Stomach (tissue), 9 donors: Measurements from ENCODE around the gene FGD2. TPM values are rescaled to one million over a fixed set of nuclear protein-coding genes. Genes with fewer than 3 reads are reported as not detected.

Experiments
- DNase-seq, 2 donors: peaks; one replicate each; pipeline versions ENCODE4 v3.0.0 to v3.0.0-alpha.2; 2013 to 2019
- H3K27ac ChIP-seq, 5 donors: fragments of 200-600 bp in 4 of 5; sonication (generic) in 4 of 5; one replicate each; pipeline ENCODE4 v1.5.1; 2013 to 2019; ENCODE audit warnings: mild to moderate bottlenecking in 1 of 5, moderate library complexity in 1 of 5
- H3K27me3 ChIP-seq, 3 donors: fragments of 200-600 bp; sonication (generic); one replicate each; pipeline ENCODE4 v1.5.1; 2017 to 2019; ENCODE audit warnings: mixed run types in 1 of 3
- H3K36me3 ChIP-seq, 4 donors: fragments of 200-600 bp; sonication (generic); 1 replicate in 3 of 4; 2 replicates in 1 of 4; pipeline ENCODE4 v1.5.1; 2016 to 2019
- H3K4me1 ChIP-seq, 4 donors: fragments of 200-600 bp; sonication (generic); one replicate each; pipeline ENCODE4 v1.5.1; 2016 to 2019
- H3K4me3 ChIP-seq, 4 donors: fragments of 200-600 bp; sonication (generic) in 3 of 4; one replicate each; pipeline ENCODE4 v1.5.1; 2016 to 2019; ENCODE audit warnings: mild to moderate bottlenecking in 1 of 4
- H3K9me3 ChIP-seq, 4 donors: fragments of 200-600 bp; sonication (generic); one replicate each; pipeline ENCODE4 v1.5.1; 2016 to 2019
- CTCF ChIP-seq, 7 experiments: fragments of 450-650 bp in 4 of 7; fragments of 200-600 bp in 3 of 7; sonication (generic) in 3 of 7; IDR thresholded peaks; one replicate each; pipeline ENCODE4 v1.5.1; 2016 to 2019; ENCODE audit warnings: antibody characterized with exemption in 7 of 7, control low read depth in 2 of 7, mild to moderate bottlenecking in 1 of 7
- EP300 ChIP-seq: sonication (generic); formaldehyde crosslinking; IDR thresholded peaks from one replicate; pipeline ENCODE4 v1.6.1; 2017; ENCODE audit warnings: antibody characterized with exemption
- POLR2A ChIP-seq, 4 donors: fragments of 450-650 bp; IDR thresholded peaks; one replicate each; pipeline ENCODE4 v1.6.1; 2016; ENCODE audit warnings: antibody characterized with exemption in 4 of 4, control low read depth in 2 of 4, mild to moderate bottlenecking in 1 of 4, moderate library complexity in 1 of 4
- POLR2AphosphoS5 ChIP-seq, 3 donors: sonication (generic); formaldehyde crosslinking; IDR thresholded peaks; one replicate each; pipeline ENCODE4 v1.6.1; 2016; ENCODE audit warnings: antibody characterized with exemption in 3 of 3
- WGBS, 5 donors: extraction: QIAGEN DNeasy Blood & Tissue Kit in 3 of 5; methylation state at CpG; one replicate each; pipeline versions ENCODE4 v1.1.5 to v1.1.7; 2013 to 2018; 5-methylcytosine and 5-hydroxymethylcytosine counted together
- intact Hi-C: fragments of 100-400 bp; cut with DNase I; formaldehyde crosslinking; loops from one replicate; pipeline ENCODE4 v1.15.1; 2023; ENCODE audit warnings: low total_unique reads
- polyA plus RNA-seq, 3 donors: library from polyadenylated mRNA; stranded (reverse); fragments of 200-250 nt; gene quantifications; one replicate each; pipeline ENCODE4 v1.2.3, GENCODE V29; 2013
- total RNA-seq, 5 donors: library from RNA; depleted of rRNA; stranded (reverse); fragments of >200 nt; gene quantifications; one replicate each; pipeline versions ENCODE4 v1.1.0 to v1.2.3, GENCODE V29; 2014 to 2016
- donor health status: healthy with polysubstance abuse.
- donor health status: Bipolar disorder and iron deficiency.
- donor health status: healthy.

The FGD2 gene
- total and polyA plus RNA-seq, 8 donors: 2.6 to 34.5 (median 5.3) TPM

DNA sequence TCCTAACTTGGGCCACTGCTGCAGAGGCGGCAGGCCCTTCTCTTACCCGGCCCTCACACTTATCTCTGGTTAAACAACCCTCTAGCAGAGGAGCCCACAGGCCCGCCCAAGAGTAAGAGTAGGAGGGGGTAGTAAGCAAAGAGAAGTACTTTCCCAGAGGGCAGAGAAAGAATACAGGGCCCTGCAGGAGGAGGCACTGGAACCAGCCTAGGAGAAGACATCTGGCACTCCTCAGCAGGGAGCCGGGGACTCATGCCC lies 29.5 kb upstream of the FGD2 start:
- Histone ChIP-seq H3K4me1 (peaks cover 16 to 32% (median 23%) of the 10 kb centered on the region in 4 donors), H3K27ac (no peak overlapping the region), H3K36me3 (peaks cover 76 to 96% (median 82%) of the 10 kb centered on the region in 4 donors), H3K4me3 (no peak overlapping the region), H3K9me3 (no peaks in the 10 kb centered on the region), H3K27me3 (no peaks in the 10 kb centered on the region)
- DNase-seq: no peak
- intact Hi-C loops: no loop called here
- WGBS, 5 donors: 61 to 92% (median 68%) methylated on average over 4 of the region's 4 CpGs
- TF ChIP-seq POLR2AphosphoS5 (IDR thresholded peaks at IDR 0.05) (no peak), EP300 (no peak), POLR2A (IDR thresholded peaks at IDR 0.05) (no peak), CTCF (IDR thresholded peaks at IDR 0.05) (no peak)

GRCh38 chr6:36976509-36976908 lies 28.9 kb upstream of the FGD2 start:
- no peak overlapping the region for H3K4me3 ChIP-seq

GRCh38 chr6:36976931-36977330 lies 28.5 kb upstream of the FGD2 start:
- Histone ChIP-seq H3K4me3 (no peak overlapping the region), H3K36me3 (peaks cover 67 to 94% (median 79%) of the 10 kb centered on the region in 4 donors), H3K27me3 (no peaks in the 10 kb centered on the region), H3K9me3 (no peaks in the 10 kb centered on the region), H3K4me1 (peaks cover 21 to 42% (median 31%) of the 10 kb centered on the region in 4 donors), H3K27ac (no peak overlapping the region)
- DNase-seq: no peak
- no peak for TF ChIP-seq EP300
- TF ChIP-seq POLR2AphosphoS5 (IDR thresholded peaks at IDR 0.05): no peak
- no peak for TF ChIP-seq CTCF (IDR thresholded peaks at IDR 0.05)
- TF ChIP-seq POLR2A (IDR thresholded peaks at IDR 0.05): no peak
- intact Hi-C loops: no loop called here
- WGBS, 5 donors: 93 to 96% (median 95%) methylated on average over 6 of the region's 6 CpGs

More at GRCh38 chr6:36976509-36976908, 28.9 kb upstream of the FGD2 start:
- no peak for TF ChIP-seq POLR2A (IDR thresholded peaks at IDR 0.05)
- no peak for TF ChIP-seq POLR2AphosphoS5 (IDR thresholded peaks at IDR 0.05)
- TF ChIP-seq EP300: no peak
- no peak for TF ChIP-seq CTCF (IDR thresholded peaks at IDR 0.05)
- WGBS, 5 donors: 88 to 97% (median 94%) methylated on average over 3 to 7 of the region's 7 CpGs
- intact Hi-C loops: no loop called here
- H3K27ac ChIP-seq: no peak overlapping the region
- no peaks in the 10 kb centered on the region for H3K27me3 ChIP-seq
- DNase-seq: no peak
- peaks cover 21 to 38% (median 29%) of the 10 kb centered on the region in 4 donors for H3K4me1 ChIP-seq
- peaks cover 71 to 96% (median 82%) of the 10 kb centered on the region in 4 donors for H3K36me3 ChIP-seq
- no peaks in the 10 kb centered on the region for H3K9me3 ChIP-seq

- intact Hi-C loops: no loop called here
- Histone ChIP-seq H3K4me1 (peaks cover 22 to 48% (median 34%) of the 10 kb centered on the region in 4 donors), H3K4me3 (no peak overlapping the region), H3K27me3 (no peaks in the 10 kb centered on the region), H3K27ac (no peak overlapping the region), H3K9me3 (no peaks in the 10 kb centered on the region), H3K36me3 (peaks cover 61 to 91% (median 75%) of the 10 kb centered on the region in 4 donors)
- DNase-seq: no peak
- TF ChIP-seq CTCF (IDR thresholded peaks at IDR 0.05) (no peak), EP300 (no peak), POLR2AphosphoS5 (IDR thresholded peaks at IDR 0.05) (no peak), POLR2A (IDR thresholded peaks at IDR 0.05) (no peak)
- 73 to 81% (median 79%) methylated on average over 12 to 16 of the region's 16 CpGs for WGBS, 5 donors
Measured at GRCh38 chr6:36977470-36977941, 27.9 kb upstream of the FGD2 start.
